ENCODE data around the gene ETDA.

ETDA gene

GRCh38 chrX:135264206-135264605, 12.3 kb downstream of the ETDA start:
- peaks cover 87% of the 10 kb centered on the region for H3K9me3 Mint-ChIP-seq
- no peaks in the 10 kb centered on the region for H3K4me1 Mint-ChIP-seq
- peaks cover 2% of the 10 kb centered on the region for H3K27me3 Mint-ChIP-seq (ENCODE audit: low read depth, poor library complexity)
- H3K36me3 Mint-ChIP-seq (ENCODE audit: low read depth) = peaks cover 8% of the 10 kb centered on the region
- TF ChIP-seq CTCF (IDR thresholded peaks at IDR 0.05) = no peak
- H3K4me3 Mint-ChIP-seq = no peak overlapping the region
- DNase-seq = no peak
- no peak overlapping the region for H3K27ac Mint-ChIP-seq

GRCh38 chrX:135273162-135273561, 21.3 kb downstream of the ETDA start:
- Mint-ChIP-seq H3K27me3 (ENCODE audit: low read depth, poor library complexity) (peaks cover 6% of the 10 kb centered on the region), H3K9me3 (peaks cover 55% of the 10 kb centered on the region), H3K27ac (no peak overlapping the region), H3K36me3 (ENCODE audit: low read depth) (no peaks in the 10 kb centered on the region), H3K4me3 (no peak overlapping the region), H3K4me1 (no peaks in the 10 kb centered on the region)
- TF ChIP-seq CTCF (IDR thresholded peaks at IDR 0.05) = no peak
- DNase-seq = no peak

GRCh38 chrX:135275973-135276372, 24.1 kb downstream of the ETDA start:
- Mint-ChIP-seq H3K4me3 (no peak overlapping the region), H3K27ac (no peak overlapping the region), H3K36me3 (ENCODE audit: low read depth) (peaks cover under 1% of the 10 kb centered on the region), H3K27me3 (ENCODE audit: low read depth, poor library complexity) (peaks cover 4% of the 10 kb centered on the region), H3K4me1 (no peaks in the 10 kb centered on the region), H3K9me3 (peaks cover 64% of the 10 kb centered on the region)
- no peak for TF ChIP-seq CTCF (IDR thresholded peaks at IDR 0.05)
- DNase-seq = no peak

- no peak for DNase-seq
- peaks cover 89% of the 10 kb centered on the region for H3K9me3 Mint-ChIP-seq
- H3K36me3 Mint-ChIP-seq (ENCODE audit: low read depth) = peaks cover 70% of the 10 kb centered on the region
- H3K27me3 Mint-ChIP-seq (ENCODE audit: low read depth, poor library complexity) = no peaks in the 10 kb centered on the region
- no peak overlapping the region for H3K4me3 Mint-ChIP-seq
- no peak for TF ChIP-seq CTCF (IDR thresholded peaks at IDR 0.05)
- H3K27ac Mint-ChIP-seq = no peak overlapping the region
- H3K4me1 Mint-ChIP-seq = no peaks in the 10 kb centered on the region
These were observed 35.5 kb downstream of the ETDA start for GRCh38 chrX:135287266-135287823.

- peaks cover 13% of the 10 kb centered on the region for H3K36me3 Mint-ChIP-seq (ENCODE audit: low read depth)
- peaks cover 64% of the 10 kb centered on the region for H3K9me3 Mint-ChIP-seq
- peak; percentile 63 for DNase-seq
- peak overlapping the region; percentile 82 for H3K4me3 Mint-ChIP-seq
- peaks cover 9% of the 10 kb centered on the region for H3K4me1 Mint-ChIP-seq
- TF ChIP-seq CTCF (IDR thresholded peaks at IDR 0.05) = peak; percentile 14
- H3K27ac Mint-ChIP-seq = no peak overlapping the region
- H3K27me3 Mint-ChIP-seq (ENCODE audit: low read depth, poor library complexity) = peaks cover 6% of the 10 kb centered on the region
These were observed 43.5 kb downstream of the ETDA start for GRCh38 chrX:135295238-135295943.

GRCh38 chrX:135295944-135296305, 44.1 kb downstream of the ETDA start:
- H3K27ac Mint-ChIP-seq = no peak overlapping the region
- peak overlapping the region; percentile 82 for H3K4me3 Mint-ChIP-seq
- H3K27me3 Mint-ChIP-seq (ENCODE audit: low read depth, poor library complexity) = peaks cover 6% of the 10 kb centered on the region
- no peak for DNase-seq
- peaks cover 62% of the 10 kb centered on the region for H3K9me3 Mint-ChIP-seq
- no peak for TF ChIP-seq CTCF (IDR thresholded peaks at IDR 0.05)
- H3K4me1 Mint-ChIP-seq = peaks cover 9% of the 10 kb centered on the region
- peaks cover 8% of the 10 kb centered on the region for H3K36me3 Mint-ChIP-seq (ENCODE audit: low read depth)
